Measurements from ENCODE around the gene SCGB1A1.
"Not testable (repeated sequence)": the region's sequence is repeated elsewhere in the genome, so short reads cannot be mapped to it uniquely, and the experiment has no call there.

SCGB1A1 gene

DNA sequence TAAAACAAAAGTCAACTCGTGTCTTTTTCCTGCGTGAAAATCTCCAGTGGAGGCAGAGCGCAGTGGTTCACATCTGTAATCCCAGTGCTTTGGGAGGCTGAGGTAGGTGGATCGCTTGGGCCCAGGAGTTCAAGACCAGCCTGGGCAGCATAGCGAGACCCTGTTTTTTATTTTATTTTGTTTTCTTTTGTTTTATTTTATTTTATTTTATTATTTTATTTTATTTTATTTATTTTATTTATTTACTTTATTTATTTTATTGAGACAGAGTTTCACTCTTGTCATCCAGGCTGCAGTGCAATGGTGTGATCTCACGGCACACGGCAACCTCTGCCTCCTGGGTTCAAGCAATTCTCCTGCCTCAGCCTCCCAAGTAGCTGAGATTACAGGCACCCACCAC, 31.1 kb downstream of the SCGB1A1 start:
- not testable (repeated sequence) for DNase-seq (ENCODE audit: low spot score)

DNA sequence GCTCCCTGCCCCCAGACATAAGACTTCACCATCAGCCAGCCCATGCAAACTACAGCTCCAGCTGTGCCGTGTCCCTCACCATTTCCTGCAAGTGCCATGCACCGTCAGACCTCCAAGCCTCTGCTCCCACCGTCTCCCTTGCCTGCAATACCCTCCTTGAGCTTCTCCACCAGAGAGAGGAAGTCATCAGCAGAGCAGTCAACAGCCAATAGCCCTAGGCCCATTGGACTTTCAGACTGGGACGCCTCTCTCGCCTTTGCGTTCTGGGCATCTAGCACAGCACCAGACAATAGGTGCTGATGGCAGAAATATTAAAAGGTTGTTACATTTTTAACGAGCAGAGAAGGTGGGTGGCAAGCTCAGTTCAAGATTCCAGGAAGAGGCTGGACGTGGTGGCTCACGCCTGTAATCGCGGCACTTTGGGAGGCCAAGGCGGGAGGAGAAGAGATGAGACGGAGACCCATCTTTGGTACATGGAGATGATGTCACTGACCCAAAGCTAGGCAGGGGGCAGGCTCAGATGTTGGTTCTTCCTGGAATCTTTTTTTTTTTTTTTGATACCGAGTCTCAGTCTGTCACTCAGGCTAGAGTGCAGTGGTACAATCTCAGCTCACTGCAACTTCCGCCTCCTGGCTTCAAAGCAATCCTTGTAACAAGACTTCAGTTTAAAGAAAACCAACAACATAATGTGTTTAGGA, 31.9 kb downstream of the SCGB1A1 start:
- DNase-seq (ENCODE audit: low spot score): no peak

- DNase-seq (ENCODE audit: low spot score): no peak
These were observed 32.4 kb downstream of the SCGB1A1 start for GRCh38 chr11:62451241-62451621.

GRCh38 chr11:62452261-62452660, 33.4 kb downstream of the SCGB1A1 start:
- no peak for DNase-seq (ENCODE audit: low spot score)

- DNase-seq (ENCODE audit: low spot score): no peak
These were observed 34.1 kb downstream of the SCGB1A1 start for GRCh38 chr11:62452839-62453468.

GRCh38 chr11:62456630-62457029, 37.8 kb downstream of the SCGB1A1 start:
- DNase-seq (ENCODE audit: low spot score): no peak

DNA sequence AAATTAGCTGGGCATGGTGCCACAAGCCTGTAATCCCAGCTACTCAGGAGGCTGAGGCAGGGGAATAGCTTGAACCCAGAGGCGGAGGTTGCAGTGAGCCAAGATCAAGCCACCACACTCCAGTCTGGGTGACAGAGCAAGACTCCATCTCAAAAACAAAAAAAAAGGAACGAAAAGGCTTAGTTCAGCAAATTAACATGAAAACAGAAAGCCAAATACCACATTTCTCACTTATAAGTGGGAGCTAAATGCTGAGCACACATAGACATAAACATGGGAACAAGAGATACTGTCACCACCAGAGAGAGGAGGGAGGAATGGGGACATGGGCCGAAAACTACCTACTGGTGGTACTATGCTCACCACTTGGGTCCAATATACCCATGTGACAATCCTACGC, 38.6 kb downstream of the SCGB1A1 start:
- no peak for DNase-seq (ENCODE audit: low spot score)

DNA sequence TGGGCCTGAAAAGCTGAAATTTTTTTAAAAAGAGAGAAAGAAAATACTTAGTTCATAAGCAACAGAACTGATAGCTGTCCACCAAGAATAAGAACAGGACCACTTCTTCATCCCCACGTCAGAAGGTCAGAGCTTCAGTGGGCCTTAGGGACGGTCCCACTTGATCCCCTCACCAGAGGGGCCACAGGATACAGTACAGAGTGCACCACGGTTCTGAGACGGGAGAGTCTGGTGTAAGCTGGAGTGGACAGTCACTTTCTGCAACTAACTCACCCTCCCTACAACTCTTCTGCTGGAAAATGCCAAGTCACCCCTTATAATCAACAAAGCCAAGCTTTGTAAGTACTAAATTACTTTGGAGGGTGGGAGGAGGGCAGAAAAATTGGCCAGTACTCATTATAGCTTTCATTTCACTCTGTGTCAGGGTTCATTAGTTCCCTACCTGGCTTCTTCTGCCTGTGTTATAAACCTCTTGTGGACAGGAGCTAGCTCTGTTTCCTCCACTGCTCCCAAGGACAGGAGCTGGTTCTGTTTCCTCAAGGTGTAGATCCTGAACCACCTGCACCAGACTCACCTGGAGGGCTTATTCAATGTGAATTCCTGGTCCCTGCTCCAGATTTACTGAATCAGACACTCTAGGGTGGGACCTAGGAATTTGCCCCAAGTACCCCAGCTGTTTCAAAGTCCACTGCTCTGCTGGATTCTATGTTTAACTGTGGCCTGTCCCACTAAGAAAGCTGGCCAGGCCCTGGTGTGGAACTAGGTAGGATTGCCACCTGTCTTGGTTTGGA, 39.6 kb downstream of the SCGB1A1 start:
- DNase-seq (ENCODE audit: low spot score): peak; percentile 73

- no peak for DNase-seq (ENCODE audit: low spot score)
These were observed 40.2 kb downstream of the SCGB1A1 start for GRCh38 chr11:62459080-62459479.

GRCh38 chr11:62461740-62462507, 43.1 kb downstream of the SCGB1A1 start:
- peak; percentile 78 for DNase-seq (ENCODE audit: low spot score)

- DNase-seq (ENCODE audit: low spot score): no peak
These were observed 43.7 kb downstream of the SCGB1A1 start for GRCh38 chr11:62462508-62462892.

DNA sequence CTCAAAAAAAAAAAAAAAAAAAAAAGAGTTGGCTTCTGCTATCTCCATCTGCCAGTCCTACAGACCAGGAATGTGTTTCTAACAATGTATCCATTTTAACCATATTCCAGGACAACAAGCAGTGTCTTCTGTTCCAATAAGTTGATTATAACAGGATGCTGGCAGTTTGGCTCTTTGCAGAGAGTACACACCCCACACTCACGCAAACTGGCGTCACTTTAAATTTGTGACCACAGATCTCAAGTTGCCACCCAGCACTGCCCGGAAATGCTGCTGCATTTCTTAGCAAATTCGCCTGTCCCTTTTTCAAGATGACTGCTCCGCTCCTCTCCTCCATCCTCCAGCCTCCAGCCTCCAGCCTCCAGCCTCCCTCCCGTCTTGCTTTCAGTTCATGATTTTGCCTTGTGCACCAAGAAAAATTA, 44.3 kb downstream of the SCGB1A1 start:
- peak; percentile 43 for DNase-seq (ENCODE audit: low spot score)

DNA sequence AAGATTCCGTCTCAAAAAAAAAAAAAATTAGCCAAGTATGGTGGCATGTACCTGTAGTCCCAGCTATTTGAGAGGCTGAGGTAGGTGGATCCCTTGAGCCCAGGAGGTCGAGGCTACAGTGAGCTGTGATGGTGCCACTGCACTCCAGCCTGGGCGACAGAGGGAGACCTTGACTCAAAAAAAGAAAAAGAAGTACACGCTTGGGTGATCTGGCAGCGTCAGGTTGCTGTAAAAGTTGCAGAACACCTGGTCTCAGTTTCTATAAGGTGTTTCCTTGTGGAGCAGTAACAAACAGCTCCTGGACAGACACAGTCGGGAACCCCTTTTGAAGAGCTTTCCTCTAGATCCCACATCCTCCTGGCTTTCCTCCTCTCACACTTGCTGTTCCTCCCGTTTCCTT, 45.8 kb downstream of the SCGB1A1 start:
- no peak for DNase-seq (ENCODE audit: low spot score)

DNA sequence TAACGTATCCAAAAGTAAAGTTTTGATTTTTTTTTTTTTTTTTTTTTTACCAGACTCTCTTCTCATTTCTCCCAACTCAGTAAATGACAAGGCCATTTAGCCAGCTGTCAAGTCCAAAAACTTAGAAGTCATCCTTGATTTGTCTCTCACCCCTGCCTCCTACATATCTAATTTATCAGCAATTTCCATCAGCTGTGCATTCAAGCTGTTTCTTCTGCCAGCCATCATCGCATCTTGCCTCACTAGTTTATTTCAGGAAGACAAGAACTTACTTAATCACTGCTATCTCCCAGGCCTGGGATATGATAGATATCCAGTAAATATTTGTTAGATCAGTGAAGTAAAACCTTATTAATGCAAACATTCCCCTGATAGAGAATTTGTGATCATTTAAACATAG, 47.6 kb downstream of the SCGB1A1 start:
- DNase-seq (ENCODE audit: low spot score): no peak

GRCh38 chr11:62468577-62468976, 49.7 kb downstream of the SCGB1A1 start:
- no peak for DNase-seq (ENCODE audit: low spot score)

- no peak for DNase-seq (ENCODE audit: low spot score)
These were observed 52.8 kb downstream of the SCGB1A1 start for GRCh38 chr11:62471603-62472002.

GRCh38 chr11:62472063-62472884, 53.4 kb downstream of the SCGB1A1 start:
- no peak for DNase-seq (ENCODE audit: low spot score)

Measured in COLO829 (cell line).